Activated CD8-positive, alpha-beta memory T cell treated with anti-CD3 and anti-CD28 coated beads, Interleukin-2, amount 50 U/mL, for 1 hour (primary cell): ENCODE data around the gene OR2T11.
"Not testable (repeated sequence)": the region's sequence is repeated elsewhere in the genome, so short reads cannot be mapped to it uniquely, and the experiment has no call there.

ENCODE experiments used
- DNase-seq: peaks from one replicate; pipeline ENCODE4 v3.0.0-alpha.2; 2020; ENCODE audit errors: extremely low read depth

OR2T11 gene

GRCh38 chr1:248618878-248619277 is 16.0 kb downstream of the OR2T11 start:
- no peak for DNase-seq

- DNase-seq: no peak
Observed at GRCh38 chr1:248618119-248618518, 16.8 kb downstream of the OR2T11 start.

GRCh38 chr1:248613742-248614141 is 21.1 kb downstream of the OR2T11 start:
- no peak for DNase-seq

DNA sequence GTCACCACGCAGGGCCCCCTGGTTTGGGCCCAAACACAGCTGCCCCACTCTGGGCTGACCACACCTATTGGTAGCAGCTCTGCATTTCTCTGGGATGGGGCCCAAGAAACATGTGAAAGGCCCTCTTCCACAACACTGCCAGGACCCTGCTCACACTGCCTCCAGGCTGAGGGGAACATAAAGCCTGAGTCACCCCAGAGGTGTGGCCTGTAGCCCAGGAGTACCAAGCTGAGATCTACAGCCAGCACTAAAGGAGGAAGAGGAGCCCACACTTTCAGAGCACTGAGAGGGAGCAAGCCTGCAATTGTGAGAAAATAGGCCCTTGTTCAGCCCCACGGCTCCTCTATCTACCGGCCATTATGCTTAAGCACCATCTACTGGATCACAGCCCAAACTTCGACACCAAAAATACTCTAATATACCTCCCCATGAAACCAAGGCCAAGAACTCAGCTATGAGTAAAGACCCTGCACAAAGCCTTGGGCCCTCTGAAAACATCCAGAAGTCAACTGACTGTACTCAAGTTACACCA is 22.9 kb downstream of the OR2T11 start:
- no peak for DNase-seq

DNA sequence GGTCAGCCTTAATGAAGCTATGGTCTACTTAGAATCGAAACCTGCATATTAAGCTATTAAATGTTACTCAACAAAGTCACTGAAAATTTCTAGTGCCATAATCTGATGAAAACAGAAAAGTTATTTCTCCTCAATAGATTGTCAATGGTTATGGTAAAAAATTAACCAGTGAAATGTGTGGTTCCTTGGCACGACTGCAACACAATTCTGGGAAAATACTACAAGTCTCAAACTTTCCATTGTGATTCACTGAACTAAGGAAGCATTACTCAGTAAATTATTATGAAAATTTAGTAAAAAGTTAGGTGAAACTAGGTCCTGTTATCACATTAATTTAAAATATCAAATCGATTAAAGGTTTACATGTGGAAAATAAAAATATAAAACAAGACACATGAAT is 24.6 kb downstream of the OR2T11 start:
- DNase-seq: no peak

DNA sequence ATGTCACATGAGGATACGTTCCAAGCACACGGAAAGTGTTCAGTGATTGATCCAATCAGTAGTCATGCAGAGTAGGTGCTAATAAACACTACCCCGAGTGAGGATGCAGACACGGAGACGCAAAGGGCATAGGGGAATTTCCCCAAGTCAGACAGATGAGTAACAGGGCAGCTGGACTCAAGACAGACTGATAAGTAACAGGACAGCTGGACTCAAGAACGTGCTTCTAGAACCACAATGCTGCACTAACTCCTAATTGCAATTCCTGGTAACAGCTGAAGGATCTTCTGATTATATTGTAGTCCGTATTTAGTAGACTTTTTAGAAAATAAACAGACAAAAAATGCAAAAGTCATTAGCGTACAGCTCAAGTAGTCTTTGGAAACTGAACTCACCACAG is 35.5 kb downstream of the OR2T11 start:
- no peak for DNase-seq

GRCh38 chr1:248597589-248597988 is 37.3 kb downstream of the OR2T11 start, which contains the start of gene OR2T10:
Gene OR2T10 (minus strand): TSS chr1:248597700. CDS start chr1:248593768, 3,932 bp downstream.
- DNase-seq: no peak

DNA sequence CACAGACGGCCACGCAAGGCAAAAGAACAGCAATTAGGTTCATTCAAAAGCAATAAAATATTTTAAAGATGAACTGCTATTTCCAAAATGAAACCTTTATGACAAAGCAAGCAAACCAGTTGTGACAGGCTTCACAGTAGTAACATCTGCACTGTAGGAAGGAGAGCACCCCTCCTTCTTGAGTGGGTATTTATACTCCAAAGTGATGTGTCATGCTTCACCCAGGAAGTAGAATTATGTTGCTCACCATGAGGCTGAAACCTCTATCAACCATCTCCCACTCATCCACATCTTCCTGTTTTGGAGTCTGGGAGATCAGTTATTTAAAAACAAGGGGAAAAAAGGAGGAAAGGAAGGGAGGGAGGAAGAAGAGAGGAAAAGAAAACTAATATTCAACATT is 38.3 kb downstream of the OR2T11 start:
- DNase-seq: no peak

DNA sequence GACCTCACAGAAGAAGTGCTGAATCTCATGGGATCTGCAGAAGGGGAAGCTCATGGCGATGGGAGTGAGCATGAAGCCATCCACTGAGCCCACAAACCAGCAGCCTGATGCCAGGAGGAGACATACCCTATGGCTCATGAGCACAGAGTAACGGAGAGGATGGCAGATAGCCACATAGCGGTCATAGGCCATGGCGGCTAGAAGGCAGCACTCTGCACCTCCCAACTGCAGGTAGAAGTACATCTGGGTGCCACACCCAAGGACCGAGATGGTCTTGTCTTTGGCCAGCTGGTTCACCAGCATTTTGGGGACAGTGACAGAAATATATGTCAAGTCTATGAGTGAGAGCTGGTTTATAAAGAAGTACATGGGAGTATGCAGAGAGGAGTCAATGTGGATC is 41.7 kb downstream of the OR2T11 start:
- DNase-seq: no peak

- DNase-seq: no peak
Observed at GRCh38 chr1:248592655-248593054, 42.2 kb downstream of the OR2T11 start.

DNA sequence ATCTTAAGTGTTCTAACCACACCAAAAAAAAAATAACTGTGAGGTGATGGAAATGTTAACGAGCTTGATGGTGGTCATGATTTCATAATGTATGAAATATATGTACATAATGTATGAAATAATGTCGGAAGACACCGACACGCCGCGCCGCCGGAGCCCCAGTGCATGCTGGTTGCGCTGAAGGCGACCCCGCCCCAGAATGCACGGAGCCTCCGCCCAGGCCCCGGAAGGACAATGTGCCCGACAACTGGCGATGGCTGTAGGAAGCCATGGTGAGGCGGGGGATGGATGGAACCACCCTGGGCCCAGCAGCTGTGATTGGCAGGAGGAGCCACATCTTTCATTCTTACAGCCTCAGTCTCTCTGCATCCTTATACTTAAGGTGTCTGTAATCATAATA is 44.8 kb downstream of the OR2T11 start:
- DNase-seq: no peak

GRCh38 chr1:248589334-248589733 is 45.6 kb downstream of the OR2T11 start:
- DNase-seq: no peak

DNA sequence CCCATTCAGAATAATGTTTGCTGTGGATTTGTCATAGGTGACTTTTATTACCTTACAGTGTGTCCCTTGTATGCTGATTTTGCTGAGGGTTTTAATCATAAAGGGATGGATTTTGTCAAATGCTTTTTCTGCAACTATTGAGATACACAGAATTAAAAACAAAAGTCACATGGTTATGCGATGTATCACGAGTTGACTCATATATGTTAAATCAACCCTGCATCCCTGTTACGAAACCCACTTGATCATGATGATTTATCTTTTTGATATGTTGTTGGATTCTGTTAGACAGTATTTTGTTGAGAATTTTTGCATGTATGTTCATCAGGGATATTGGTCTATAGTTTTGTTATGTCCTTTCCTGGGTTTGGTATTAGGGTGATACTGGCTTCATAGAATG is 49.6 kb downstream of the OR2T11 start:
- DNase-seq: no peak

DNA sequence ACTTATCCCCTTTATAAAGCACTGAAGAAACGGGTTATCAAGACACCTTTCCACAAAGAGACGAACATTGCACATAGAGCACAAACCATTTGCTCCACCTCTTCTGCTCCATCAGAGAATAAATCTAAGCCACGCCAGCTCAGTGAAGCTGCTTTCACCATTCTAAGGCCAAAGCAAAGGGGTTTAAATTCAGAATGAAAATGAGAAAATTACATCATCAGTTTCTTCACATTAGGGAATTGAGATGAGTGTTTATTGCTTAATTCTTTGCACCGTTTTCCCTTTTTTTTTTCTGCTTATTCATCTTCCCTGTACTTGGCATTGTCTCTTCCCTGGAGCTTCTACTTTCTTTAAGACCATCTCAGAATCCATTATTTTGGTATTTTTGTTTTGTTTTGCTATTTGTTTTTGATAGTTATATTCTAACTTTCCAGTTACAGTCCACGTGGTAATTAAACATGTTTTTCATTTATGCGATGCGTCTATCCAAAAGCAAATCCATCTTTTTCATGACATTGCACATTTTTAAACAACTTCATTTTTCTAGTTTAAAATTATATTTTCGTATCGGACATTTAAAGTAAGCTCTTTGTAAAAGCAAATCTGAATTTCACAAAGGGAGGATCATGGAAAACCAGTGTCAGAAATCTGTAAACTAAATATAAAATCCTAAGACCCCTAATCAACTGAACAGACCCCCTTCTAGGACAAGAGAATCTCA is 58.5 kb downstream of the OR2T11 start:
- no peak for DNase-seq

DNA sequence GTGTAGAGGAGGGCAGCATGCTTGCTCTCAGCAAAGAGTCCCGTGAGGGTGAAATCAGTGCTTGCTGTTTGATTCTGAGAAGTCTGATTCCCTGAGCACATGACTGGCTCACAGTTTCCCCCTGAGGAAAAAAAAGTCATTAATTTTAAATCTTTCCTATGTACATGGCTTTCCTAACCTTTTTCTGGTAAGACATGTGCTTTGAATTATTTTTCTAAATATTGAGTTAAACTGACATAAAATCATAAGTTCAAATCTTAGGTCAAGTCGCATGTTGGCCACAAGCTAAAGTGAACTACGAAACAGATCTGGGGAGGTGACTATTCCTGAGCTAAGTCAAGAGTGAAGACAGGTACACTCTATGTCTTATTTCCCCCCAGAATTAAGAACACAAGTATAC is 60.2 kb downstream of the OR2T11 start, which contains the start of gene OR2T34:
Gene OR2T34 (minus strand): TSS at position 101 of the 400 bp plus-strand sequence. CDS start 0 bp downstream, at position 101.
- DNase-seq: not testable (repeated sequence)

DNA sequence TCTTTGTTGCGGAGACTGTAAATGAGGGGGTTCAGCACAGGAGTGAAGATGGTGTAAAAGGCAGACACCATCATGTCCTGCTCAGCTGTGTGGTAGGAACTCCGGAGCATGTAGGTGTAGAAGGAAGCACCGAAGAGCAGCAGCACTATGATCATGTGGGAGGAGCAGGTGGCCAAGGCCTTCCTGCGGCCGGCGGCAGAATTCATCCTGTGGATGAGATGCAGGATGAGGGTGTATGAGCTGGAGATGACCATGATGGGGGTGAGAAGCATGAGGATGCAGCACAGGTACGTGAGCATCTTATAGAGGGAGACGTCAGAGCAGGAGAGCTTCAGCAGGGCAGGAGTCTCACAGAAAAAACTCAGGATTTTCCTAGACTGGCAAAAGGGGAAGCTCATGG is 61.0 kb downstream of the OR2T11 start:
- DNase-seq: not testable (repeated sequence)
